ENCODE measurements around the gene TNRC6B.

The TNRC6B gene

DNA sequence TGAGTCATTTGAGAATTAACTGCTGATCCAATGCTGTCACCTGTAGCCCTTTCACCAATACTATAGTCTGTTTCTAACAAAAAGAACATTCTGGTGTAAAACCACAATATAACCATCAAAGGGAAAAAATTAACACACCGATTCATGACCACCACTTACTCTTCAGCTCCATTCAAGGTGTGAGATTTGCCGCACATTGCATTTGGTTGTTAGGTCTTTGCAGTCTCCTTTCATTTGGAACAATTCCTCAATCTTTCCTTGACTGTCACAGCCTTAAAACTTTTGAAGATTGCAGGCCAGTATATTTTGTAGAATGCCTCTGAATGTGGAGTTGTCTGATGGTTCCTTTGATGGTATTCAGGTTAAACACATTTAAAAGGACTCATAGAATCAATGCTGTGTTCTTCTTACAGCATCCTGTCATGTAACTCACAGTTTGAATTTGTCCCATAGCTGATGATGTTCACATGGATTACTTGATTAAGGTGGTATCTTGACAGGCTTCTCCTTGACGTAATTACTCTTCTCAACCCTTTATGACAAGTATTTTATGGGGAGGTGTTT, 63.6 kb downstream of the TNRC6B start:
- DNase-seq, result no peak

DNA sequence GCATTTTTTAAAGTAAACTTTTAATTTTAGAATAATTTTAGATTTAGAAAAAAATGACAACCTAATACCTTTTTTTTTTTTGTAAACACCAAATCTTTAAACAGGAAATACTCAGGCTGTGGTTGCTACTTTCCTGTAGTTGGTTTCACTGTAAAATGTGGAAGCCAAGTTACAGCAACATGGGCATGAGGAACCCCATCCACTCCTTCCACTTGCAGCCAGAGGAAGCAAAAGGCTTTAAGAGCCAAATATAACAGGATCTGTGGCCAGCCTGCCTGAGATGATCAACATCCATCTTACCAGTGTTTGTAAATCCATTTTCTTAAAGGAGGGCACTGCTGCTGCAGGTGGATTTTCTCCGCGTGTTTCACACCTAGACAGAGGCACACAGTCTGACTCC, 66.2 kb downstream of the TNRC6B start:
- no peak for DNase-seq

DNA sequence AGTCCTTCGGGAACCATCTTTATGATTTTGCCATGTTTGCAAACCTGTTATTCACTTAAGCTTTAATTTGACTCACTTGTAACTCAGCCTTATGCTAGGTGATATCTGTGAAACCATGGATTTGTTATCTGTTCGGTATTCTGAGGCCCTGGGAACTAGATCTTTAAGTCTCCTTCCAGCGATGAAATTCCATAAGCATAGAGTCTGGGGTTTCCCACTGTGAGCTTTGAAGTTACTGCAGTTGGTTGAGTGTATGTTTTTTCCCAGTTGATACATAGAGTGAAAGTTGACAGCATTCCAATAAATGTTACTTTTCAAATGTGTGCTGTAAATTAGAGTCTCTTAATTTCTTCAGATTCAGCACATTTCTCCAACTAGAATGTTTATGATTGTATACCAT, 66.9 kb downstream of the TNRC6B start:
- no peak for DNase-seq

DNA sequence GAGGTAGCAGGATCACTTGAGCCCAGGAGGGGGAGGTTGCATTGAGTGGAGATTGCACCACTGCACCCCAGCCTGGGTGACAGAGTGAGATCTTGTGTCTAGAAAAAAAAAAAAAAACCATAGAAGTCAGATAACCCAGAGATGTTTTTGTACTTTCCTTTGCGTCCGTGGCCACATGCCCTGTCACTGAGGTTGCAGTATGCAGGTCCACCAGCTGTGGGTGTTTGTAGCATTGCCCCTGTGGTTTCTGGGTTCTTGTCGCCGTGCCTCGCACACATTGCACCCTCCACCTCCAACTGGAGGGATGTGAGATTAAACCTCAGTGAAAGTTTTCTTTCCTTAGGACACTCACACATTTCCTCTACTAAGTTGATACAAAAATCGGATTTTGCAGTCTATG, 70.3 kb downstream of the TNRC6B start:
- no peak for DNase-seq

DNA sequence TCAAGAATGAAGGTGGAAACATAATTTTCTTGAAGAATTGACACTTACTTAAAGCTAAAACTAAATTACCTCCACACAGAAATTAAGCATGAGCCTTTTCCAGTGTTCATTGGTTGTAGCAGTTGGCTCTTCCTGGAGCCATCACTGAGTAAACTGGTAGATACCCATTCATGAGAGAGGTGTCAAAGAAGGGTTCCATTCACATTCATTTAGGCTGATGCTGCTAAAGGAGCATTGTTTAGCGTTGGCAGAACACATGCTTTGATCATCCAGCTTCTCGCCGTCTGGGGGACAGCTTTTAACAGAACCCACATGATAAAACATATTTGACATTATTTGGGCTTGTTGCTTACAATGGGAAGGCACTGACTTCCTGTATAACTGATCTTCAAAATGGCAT, 71.6 kb downstream of the TNRC6B start:
- no peak for DNase-seq

DNA sequence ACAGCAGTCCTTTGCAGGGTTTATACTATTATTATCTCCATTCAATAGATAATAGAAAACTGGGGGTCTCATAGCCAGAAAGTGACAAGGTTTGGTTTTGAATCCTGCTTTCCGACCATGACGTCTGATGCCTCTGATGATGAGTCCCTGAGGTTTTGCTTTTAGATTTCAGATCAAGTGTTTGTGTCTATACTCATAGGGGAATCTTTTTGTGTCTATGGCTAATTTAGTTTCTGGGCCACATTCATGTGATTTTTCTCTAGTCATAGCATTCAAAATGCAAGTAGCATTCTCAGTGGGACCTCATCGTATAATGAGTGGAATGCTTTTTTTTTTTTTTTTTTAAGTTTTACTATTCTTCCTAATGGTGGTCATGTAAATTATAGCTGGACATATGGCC, 72.9 kb downstream of the TNRC6B start:
- no peak for DNase-seq

DNA sequence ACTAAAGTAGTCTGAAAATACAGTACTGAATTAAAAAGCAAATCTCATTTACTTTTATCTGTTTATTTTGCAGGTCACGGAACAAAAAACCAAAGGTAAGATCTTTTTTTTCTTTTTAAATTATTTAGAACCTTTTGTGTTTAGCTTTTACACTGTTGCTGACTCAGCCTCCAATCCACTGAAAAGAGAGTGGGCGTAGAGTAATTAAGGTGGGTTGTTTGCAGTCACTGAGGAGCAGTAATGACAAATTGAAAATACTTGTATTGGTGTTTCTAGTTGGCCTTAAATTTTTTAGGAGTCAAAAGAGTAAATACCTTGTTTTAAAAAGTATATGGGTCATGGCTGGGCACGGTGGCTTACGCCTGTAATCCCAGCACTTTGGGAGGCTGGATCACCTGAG, 73.4 kb downstream of the TNRC6B start:
- DNase-seq, result no peak

DNA sequence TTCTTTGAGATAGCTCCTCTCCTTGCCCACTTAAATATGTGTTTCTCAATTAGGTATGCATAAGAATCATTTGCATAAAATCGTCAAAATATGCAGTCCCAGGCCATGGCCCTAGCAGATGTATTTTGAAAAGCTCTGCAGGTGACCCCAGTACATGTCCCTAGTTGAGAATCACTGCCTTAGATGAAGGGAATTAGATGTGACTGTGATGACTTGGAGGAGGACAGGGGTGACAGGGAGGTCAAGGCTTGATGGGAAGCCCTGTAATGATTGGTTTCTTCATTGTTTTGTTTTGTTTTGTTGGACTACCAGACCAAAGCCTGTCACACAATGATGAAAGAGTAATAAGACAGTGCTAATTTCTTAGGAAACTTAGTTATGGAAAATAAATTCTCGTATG, 74.4 kb downstream of the TNRC6B start:
- DNase-seq, result no peak

DNA sequence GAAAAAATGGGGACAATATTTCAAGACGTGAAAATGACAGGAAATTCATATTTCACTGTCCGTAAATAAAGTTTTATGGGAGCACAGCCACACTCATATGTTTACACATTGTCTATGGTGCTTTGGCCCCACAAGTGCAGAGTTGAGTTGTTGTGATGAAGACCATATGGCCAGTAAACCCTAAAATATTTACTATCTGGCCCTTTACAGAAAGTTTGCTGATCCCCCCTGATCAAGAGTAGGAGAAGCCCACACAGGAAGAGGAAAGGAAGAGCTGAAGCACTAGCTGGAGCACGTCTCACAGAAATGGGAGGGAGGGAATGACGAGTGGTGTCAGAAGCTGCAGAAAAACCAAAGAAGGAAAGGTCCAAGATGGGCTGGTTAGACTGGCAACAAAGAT, 78.8 kb downstream of the TNRC6B start:
- no peak for DNase-seq

DNA sequence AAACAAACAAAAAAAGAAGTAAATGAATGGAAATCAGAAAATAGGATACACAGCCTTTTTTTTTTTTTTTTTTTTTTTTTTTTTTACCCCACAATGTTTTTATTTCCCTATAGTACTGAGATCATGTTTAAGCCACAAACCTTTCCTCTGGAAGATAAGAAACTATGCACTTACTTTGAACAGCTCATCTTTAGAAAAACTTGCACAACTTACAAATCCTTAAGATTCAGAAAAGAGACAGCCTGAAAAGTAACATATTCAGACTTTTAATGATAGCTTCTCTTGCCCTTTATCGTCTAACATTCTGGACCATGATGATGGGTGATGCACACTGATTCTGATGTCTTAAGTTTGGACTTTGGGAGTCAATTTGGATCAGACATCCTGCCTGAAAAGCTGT, 80.3 kb downstream of the TNRC6B start:
- no peak for DNase-seq

DNA sequence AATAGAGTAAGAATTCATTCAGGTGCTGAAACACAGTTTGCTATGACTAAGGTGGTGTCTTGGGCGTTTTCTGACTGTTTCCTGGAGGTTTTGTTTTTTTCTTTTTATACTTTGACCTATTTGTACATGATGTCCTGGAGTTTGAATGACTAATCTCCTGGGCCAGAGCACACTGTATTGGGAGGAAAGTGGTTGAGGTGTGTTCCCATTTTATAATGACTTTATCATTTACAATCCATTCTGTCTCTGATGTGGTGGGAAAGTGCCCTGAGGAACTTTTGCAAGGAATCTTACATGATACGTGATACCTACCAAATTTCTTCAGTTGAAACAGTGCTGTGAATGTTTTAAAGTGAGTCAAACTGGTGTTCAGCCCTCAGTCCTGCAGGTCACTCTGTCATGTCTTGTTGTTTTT, 80.8 kb downstream of the TNRC6B start:
- DNase-seq, result no peak

DNA sequence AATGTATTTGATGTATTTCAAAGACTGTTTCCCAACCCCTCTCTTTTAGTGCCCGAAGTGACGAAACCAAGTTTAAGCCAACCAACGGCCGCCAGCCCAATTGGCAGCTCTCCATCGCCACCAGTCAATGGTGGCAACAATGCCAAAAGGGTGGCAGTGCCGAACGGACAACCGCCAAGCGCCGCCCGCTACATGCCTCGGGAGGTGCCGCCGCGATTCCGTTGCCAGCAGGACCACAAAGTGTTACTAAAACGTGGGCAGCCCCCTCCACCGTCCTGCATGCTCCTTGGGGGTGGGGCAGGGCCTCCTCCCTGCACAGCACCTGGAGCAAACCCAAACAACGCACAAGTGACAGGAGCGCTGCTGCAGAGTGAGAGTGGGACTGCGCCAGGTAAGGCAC, 84.1 kb downstream of the TNRC6B start:
- DNase-seq, result no peak

DNA sequence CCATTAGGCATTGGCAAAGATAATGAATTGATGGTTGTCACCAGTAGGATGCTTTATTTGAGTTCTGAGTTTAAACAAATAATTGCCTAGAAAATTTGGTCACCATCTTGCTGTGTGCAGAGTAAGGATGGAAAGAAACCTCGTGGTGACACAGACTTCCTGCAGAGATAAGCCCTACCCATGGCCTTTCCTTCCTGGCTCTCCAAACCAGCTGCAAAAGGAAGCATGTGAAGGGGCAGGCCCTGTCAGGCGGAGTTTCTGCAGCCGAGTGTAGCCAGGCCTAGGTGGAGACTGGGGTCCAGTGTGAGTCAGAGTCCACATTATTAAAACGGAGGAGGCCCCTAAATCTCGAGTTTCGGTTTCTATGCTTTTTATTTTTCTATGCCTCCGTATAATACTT, 85.5 kb downstream of the TNRC6B start:
- DNase-seq, result no peak

DNA sequence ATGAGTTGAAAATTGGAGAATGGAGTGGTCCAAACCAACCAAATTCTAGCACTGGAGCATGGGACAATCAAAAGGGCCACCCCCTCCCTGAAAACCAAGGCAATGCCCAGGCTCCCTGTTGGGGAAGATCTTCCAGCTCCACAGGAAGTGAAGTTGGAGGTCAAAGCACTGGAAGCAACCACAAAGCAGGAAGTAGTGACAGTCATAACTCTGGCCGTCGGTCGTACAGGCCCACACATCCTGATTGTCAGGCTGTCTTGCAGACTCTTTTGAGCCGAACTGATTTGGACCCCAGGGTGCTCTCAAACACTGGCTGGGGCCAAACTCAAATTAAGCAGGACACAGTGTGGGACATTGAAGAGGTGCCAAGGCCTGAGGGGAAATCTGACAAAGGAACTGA, 88.1 kb downstream of the TNRC6B start:
- DNase-seq, result no peak

DNA sequence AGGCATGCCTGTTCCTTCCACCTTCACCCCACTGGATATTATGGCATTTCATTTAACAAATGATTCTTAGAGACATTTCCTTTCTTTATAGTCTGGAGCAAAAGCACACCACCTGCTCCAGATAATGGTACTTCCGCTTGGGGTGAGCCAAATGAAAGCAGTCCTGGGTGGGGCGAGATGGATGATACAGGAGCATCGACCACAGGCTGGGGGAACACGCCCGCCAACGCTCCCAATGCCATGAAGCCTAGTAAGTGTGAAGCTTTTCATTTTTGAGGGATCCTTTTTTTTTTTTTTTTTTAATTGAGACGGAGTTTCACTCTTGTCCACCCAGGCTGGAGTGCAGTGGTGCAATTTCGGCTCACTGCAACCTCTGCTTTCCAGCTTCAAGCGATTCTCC, 92.3 kb downstream of the TNRC6B start:
- no peak for DNase-seq

DNA sequence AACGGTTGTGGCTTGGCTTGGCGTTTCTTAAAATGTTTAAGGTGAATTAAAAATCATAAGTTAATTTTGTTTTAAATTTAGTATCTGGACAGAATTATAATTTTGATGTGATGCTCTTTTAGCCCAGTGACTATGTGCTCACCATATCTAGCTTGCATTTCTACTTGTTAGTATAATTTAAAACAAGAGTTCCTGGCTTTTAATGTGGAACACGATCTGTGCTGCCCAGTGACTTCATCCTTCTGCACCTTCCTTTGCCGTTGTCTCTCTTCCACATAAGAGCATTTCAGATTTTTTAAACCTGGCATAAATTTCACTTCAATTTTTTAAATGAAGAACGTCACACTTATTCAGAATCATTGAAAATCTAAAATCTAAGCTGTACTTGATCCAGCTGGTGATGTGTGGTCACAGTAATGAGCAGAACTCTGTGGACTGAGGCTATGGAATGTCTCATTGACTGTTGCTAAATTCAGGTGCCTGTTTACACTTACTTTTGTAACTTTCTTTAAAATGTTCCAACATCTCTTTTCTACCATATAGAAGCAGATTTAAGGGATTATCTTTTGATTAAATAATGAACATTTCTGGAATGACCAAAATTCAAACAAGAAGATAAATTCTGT, 93.1 kb downstream of the TNRC6B start:
- DNase-seq, result no peak

DNA sequence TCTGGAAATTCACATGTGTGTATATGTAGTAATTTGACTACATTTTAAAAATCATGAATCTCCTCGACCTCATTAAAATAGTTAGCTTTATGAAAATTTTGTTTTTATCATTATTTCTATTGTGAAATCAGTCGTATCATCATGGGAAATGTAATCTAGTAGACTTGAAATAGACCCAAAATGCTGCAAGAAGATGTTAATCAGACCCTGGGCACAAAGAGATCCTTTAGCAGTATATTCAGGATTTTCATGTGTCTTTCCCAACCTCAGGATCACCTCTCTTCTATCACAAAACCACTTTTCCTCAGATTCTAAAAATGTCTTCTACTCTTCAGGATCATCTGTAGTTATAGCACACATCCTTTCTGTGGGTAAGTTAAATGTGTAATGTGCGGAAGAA, 93.7 kb downstream of the TNRC6B start:
- no peak for DNase-seq

DNA sequence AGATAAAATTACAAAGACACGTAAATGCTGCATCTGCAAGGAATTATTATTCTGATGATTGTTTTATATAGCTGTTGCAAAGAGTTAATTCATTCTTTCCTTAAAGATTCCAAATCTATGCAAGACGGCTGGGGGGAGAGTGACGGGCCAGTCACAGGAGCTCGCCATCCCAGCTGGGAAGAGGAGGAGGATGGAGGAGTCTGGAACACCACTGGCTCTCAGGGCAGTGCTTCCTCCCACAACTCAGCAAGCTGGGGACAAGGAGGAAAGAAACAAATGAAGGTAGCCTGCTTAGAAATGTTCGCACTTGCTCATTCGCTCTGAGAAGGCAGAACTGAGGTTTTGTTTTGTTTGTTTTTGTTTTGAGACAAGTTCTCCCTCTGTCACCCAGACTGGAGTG, 95.6 kb downstream of the TNRC6B start:
- no peak for DNase-seq

DNA sequence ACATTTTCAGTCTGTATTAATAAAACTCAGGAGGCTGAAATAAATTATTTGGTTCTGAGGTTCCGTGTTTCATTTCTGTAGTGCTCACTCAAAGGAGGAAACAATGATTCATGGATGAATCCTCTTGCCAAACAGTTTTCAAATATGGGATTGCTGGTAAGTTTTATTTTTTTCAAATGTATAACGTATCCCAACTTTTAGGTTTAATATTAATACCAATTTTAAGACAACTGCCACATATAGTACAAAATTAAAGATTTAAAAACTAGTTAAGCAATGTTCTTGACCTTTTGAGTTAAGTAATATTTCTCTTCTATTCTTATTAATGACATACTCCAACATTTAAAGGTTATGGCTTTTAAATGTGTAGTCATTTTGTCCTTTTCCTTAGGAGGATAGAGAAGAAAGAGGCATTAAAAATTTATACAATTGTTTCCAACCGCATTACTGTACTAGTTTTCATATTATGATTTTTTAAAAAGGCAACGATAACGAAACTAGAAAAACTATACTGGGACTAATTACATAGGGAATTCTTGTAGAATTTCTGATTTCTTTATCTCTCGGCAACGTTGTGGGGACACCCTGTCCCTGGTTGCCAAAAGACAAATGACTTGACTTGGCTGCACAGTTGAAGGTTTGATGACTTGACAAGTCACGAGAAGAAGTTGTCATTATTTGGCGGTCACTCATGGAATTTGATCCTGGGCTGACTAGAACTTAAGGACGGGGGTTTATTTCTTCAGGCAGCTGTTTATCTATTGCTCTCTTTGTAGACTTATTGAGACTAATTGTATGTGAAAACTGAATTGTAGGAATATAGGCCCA, 99.5 kb downstream of the TNRC6B start:
- no peak for DNase-seq

DNA sequence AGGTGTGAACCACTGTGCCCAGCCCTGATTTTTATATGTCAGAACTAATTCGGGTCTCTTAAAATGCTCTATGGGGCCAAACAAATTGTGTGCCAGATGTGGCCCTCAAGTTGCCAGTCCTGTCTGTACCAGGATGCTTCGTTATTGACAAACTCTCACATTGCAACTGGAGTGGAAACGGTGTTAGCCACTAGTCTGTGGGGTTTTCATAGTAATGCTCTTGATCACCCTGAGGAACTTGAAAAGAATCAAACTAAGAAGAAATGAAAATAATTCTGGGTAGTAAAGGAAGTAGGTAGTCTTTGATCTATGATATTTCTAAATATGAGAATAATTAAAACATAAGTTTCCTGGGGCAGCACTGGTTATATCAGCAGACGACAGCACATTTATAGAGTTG, 101.3 kb downstream of the TNRC6B start:
- no peak for DNase-seq

DNA sequence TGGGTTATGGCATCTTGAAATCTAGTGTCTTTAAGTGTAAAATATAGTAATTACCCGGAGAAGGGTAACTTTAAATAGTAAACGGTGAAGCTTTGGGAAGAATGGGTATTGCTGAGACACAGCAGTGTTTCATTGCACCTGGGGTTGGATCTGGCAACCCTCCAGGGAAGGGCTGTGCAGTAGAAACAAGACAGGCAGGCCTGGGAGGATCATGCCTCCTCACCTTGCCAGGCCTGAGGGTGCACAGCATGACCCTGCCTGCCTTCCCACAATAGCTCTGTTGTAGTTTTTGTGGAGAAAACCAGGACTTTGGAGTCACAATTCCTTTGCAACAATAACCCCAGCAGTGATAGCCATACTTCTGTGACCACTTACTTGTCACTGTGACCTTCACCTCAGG, 104.0 kb downstream of the TNRC6B start:
- peak; percentile 75 for DNase-seq

DNA sequence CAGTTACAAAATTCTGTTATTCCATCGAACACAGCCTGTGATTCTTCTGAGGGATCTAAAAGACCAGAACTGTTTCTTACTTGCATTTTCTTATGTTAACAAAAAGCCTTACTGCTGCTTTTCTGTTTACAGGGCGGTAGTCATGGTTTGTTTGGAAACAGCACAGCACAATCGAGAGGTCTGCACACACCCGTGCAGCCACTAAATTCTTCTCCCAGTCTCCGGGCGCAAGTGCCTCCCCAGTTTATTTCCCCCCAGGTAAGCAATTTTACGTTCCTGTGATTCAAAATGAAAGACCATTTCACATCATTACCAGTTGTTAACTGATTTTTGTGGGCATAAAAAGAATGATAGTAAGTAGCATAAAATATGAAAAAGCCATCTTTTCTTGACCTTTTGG, 107.8 kb downstream of the TNRC6B start:
- DNase-seq, result no peak

DNA sequence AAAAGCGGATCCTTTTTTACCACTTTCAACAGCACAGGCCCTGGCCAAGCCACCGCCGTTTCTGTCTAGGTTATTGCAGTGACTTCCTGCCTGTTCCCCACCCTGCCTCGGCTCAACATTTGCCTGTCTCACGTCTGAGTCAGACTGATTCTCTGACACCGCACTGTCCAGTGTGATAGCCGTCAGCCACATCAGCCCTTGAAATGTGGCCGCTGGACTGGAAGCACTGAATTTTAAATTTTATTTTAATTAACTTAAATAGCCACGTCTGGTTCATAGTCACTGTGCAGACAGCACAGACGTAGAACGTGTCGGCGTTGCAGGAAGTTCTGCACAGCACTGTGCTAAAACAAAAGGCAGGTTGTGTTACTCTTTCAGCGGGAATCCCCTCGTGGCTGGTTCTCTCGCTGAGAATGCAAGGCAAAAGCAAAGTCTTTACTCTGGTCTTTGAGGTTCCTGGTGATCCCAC, 112.3 kb downstream of the TNRC6B start:
- DNase-seq, result no peak

DNA sequence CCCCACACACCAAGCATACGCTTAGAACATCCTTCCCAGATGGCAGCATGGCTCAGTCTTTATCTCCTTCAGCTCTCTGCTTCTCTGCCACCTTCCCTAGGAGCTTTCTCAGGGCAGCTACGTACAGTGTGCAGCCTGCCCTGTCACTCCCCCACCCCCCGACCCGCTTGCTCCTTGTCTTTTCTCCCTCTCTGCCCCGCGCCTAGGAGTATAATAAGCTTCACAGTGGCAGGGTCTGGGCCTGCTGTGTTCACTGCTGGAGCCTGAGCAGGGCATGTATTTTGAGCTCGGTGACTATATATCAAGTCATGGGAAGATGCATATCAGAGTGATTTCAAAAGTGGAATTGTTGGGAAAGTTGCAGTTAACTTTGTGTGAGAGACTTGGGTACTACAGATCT, 112.8 kb downstream of the TNRC6B start:
- DNase-seq, result no peak

DNA sequence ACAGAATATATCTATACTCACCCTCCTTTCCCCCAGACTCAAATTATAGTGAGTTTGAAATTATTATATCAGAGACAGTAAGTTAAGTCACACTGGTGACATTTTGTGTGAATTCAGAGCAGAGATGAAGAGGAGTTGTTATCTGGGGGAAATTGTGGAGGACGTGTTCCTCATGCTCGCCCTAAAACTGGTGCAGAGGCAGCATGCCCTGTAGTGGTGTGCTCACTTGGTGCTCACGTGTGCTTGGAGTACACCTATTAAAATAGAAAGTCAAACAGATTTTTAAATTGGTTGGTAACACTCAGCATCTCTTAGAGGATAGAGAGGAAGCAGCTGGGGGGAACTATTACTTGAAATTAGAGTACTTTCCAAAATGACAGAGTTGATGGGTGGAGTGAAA, 117.0 kb downstream of the TNRC6B start:
- no peak for DNase-seq
